ENCODE data around the gene BANF1. TPM values are rescaled to one million over a fixed set of nuclear protein-coding genes. Genes with fewer than 3 reads are reported as not detected.

BANF1 gene
- total RNA-seq, 2 donors from 2014 or later, result 190 to 376 TPM

DNA sequence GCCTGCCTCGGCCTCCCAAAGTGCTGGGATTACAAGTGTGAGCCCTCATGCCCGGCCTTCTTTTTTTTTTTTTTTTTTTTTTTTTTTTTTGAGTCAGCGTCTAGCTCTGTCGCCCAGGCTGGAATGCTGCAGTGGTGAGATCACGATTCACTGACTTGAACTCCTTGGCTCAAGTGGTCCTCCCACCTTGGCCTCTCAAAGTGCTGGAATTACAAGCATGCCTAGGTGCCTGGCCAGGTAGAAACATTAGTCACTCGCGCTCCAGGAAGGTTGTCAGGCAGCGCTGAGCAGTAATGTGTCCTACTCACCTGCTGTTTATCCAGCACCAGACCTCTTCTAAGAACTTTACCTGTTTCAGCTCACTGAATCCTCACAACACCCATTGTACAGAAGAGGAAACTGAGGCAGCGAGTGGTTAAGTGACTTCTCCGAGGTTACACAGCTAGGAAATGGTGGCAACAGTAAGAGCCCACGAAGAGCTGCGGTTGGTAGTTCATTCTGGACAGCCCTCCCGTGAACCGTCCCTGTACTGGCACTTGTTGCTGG, 9.0 kb downstream of the BANF1 start:
- no peak overlapping the region for H3K27ac Mint-ChIP-seq
- no peak overlapping the region for H3K4me3 Mint-ChIP-seq
- no peaks in the 10 kb centered on the region for H3K9me3 Mint-ChIP-seq

GRCh38 chr11:66011785-66012303, 9.5 kb downstream of the BANF1 start, which contains the start of gene CST6:
Gene CST6 (plus strand): TSS chr11:66012008. CDS start chr11:66012045, 37 bp downstream.
- no peaks in the 10 kb centered on the region for H3K4me1 Mint-ChIP-seq (ENCODE audit: low read depth in 2 of 2)
- H3K27ac Mint-ChIP-seq, result no peak within 1 kb of the TSS
- no peak for DNase-seq (ENCODE audit: low spot score)
- H3K27me3 Mint-ChIP-seq, result peaks cover 4 to 6% of the 10 kb centered on the region in 2 donors
- H3K9me3 Mint-ChIP-seq, result no peaks in the 10 kb centered on the region
- no peak for ATAC-seq
- H3K4me3 Mint-ChIP-seq, result no peak within 1 kb of the TSS
- no peaks in the 10 kb centered on the region for H3K36me3 Mint-ChIP-seq

More for the DNA sequence above, 9.0 kb downstream of the BANF1 start:
- DNase-seq (ENCODE audit: low spot score) (no peak), ATAC-seq (no peak)
- Mint-ChIP-seq H3K27me3 (peaks cover 4 to 6% of the 10 kb centered on the region in 2 donors), H3K36me3 (no peaks in the 10 kb centered on the region), H3K4me1 (ENCODE audit: low read depth in 2 of 2) (no peaks in the 10 kb centered on the region)

DNA sequence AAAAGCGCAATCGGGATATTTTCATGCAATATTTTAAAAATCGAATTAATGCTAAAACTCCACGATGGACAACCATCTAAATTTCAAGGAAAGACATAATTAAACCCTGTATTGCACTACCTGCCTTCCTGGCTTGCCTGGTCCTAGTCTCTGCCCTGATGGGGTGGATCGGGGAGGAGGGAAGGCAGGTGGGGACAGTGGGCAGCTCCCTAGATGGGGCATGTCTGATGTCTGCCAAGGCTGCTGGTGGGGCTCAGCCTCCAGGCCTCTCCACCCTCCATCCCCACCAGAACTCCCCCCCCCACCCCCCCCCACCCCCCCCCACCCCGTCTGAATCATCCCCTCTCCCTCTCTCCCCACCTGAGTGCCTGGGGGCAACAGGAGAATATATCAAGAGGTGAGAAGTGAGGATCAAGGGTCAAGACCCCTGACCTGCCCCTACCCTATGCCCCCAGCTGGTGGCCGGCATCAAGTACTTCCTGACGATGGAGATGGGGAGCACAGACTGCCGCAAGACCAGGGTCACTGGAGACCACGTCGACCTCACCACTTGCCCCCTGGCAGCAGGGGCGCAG, 10.2 kb downstream of the BANF1 start:
- H3K4me1 Mint-ChIP-seq (ENCODE audit: low read depth in 2 of 2), result peaks cover 0 to 2% of the 10 kb centered on the region in 2 donors
- H3K36me3 Mint-ChIP-seq, result no peaks in the 10 kb centered on the region
- ATAC-seq (no peak), DNase-seq (ENCODE audit: low spot score) (no peak)
- H3K27ac Mint-ChIP-seq, result no peak overlapping the region
- no peaks in the 10 kb centered on the region for H3K9me3 Mint-ChIP-seq
- no peak overlapping the region for H3K4me3 Mint-ChIP-seq
- peaks cover 4 to 6% of the 10 kb centered on the region in 2 donors for H3K27me3 Mint-ChIP-seq

GRCh38 chr11:66012946-66013761, 10.9 kb downstream of the BANF1 start:
- Mint-ChIP-seq H3K27me3 (peaks cover 4 to 6% of the 10 kb centered on the region in 2 donors), H3K4me1 (ENCODE audit: low read depth in 2 of 2) (peaks cover 0 to 4% of the 10 kb centered on the region in 2 donors), H3K36me3 (no peaks in the 10 kb centered on the region), H3K4me3 (no peak overlapping the region), H3K27ac (no peak overlapping the region), H3K9me3 (no peaks in the 10 kb centered on the region)
- no peak for ATAC-seq
- DNase-seq (ENCODE audit: low spot score), result no peak

GRCh38 chr11:66013762-66014100, 11.4 kb downstream of the BANF1 start:
- no peak overlapping the region for H3K4me3 Mint-ChIP-seq
- H3K9me3 Mint-ChIP-seq, result no peaks in the 10 kb centered on the region
- no peaks in the 10 kb centered on the region for H3K36me3 Mint-ChIP-seq
- peaks cover 0 to 4% of the 10 kb centered on the region in 2 donors for H3K4me1 Mint-ChIP-seq (ENCODE audit: low read depth in 2 of 2)
- ATAC-seq (no peak), DNase-seq (ENCODE audit: low spot score) (no peak)
- H3K27me3 Mint-ChIP-seq, result peaks cover 4 to 6% of the 10 kb centered on the region in 2 donors
- H3K27ac Mint-ChIP-seq, result no peak overlapping the region

- Mint-ChIP-seq H3K4me3 (no peak overlapping the region), H3K27me3 (peaks cover 4 to 6% of the 10 kb centered on the region in 2 donors), H3K4me1 (ENCODE audit: low read depth in 2 of 2) (peaks cover 0 to 4% of the 10 kb centered on the region in 2 donors), H3K27ac (no peak overlapping the region), H3K36me3 (no peaks in the 10 kb centered on the region), H3K9me3 (no peaks in the 10 kb centered on the region)
- ATAC-seq, result no peak
- DNase-seq (ENCODE audit: low spot score), result no peak
These were observed 12.6 kb downstream of the BANF1 start for GRCh38 chr11:66014804-66015453.

GRCh38 chr11:66015454-66015881, 13.2 kb downstream of the BANF1 start:
- H3K36me3 Mint-ChIP-seq, result no peaks in the 10 kb centered on the region
- DNase-seq (ENCODE audit: low spot score) (no peak), ATAC-seq (no peak)
- H3K9me3 Mint-ChIP-seq, result no peaks in the 10 kb centered on the region
- no peak overlapping the region for H3K27ac Mint-ChIP-seq
- H3K27me3 Mint-ChIP-seq, result peaks cover under 1 to 2% of the 10 kb centered on the region in 2 donors
- peaks cover 5 to 9% of the 10 kb centered on the region in 2 donors for H3K4me1 Mint-ChIP-seq (ENCODE audit: low read depth in 2 of 2)
- no peak overlapping the region for H3K4me3 Mint-ChIP-seq

DNA sequence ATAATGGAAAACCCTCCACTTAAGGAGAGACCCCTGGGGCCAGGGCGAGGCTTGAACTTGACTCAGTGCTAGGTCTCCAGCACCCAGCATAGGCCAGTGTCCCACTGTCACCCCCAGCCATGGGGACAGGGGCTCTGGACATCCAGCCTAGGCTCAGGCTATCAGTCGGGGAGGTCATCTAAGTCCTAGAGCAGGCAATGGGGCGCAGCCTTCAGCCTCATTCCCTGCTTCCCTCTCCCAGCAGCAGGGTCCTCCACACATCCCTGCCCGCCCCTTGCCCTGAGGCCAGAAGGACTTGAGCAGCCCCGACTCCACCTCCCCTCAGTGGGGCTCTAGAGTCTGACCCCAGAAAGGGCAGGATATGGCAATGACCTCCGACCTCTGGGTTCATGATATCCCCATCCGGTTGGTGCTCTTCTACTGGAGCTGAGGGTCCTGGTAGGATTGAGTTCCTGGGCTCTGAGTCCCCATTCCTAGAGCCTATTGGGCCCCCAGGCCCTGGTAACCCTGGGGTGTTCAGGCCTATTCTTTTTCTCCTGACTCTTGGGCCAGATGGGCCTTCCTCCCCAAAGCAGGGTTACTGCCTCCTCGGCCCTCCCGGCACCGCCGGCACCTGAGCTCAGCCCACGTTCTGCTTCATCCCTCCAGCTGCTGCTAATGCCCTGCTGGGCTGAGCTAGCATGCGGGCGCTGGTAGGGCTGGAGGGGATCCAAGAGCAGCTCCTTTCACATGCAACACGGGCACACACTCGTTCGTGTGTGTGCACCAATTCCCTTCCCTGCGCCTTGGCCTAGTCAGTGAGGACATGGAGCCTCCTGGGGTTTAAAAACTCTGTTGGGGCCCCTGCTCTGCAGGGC, 13.9 kb downstream of the BANF1 start:
- Mint-ChIP-seq H3K36me3 (no peaks in the 10 kb centered on the region), H3K27me3 (no peaks in the 10 kb centered on the region), H3K4me1 (ENCODE audit: low read depth in 2 of 2) (peaks cover 12 to 16% of the 10 kb centered on the region in 2 donors), H3K9me3 (no peaks in the 10 kb centered on the region), H3K27ac (no peak overlapping the region), H3K4me3 (no peak overlapping the region)
- ATAC-seq (no peak), DNase-seq (ENCODE audit: low spot score) (no peak)

DNA sequence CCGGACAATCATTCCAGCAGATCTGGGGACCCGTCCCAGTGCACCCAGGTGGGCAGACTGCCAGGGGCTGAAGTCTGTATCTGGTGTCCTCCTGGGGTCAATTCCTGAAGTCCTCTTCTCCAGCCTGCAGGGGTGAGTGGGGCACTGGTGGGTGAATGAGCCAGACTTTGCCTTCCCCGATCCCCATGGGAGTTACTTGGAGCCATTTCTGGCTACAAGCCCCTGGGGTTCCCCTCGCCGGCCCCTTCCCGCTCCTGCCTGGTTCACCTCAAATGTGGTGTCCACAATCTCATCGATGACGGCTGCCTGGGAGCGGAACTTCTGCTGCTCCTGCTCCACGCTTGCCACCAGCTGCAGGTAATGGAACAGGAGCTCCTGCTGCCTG, 14.5 kb downstream of the BANF1 start:
- Mint-ChIP-seq H3K4me3 (no peak overlapping the region), H3K9me3 (no peaks in the 10 kb centered on the region), H3K4me1 (ENCODE audit: low read depth in 2 of 2) (peaks cover 18 to 21% of the 10 kb centered on the region in 2 donors), H3K36me3 (no peaks in the 10 kb centered on the region), H3K27me3 (no peaks in the 10 kb centered on the region), H3K27ac (no peak overlapping the region)
- DNase-seq (ENCODE audit: low spot score) (no peak), ATAC-seq (no peak)

DNA sequence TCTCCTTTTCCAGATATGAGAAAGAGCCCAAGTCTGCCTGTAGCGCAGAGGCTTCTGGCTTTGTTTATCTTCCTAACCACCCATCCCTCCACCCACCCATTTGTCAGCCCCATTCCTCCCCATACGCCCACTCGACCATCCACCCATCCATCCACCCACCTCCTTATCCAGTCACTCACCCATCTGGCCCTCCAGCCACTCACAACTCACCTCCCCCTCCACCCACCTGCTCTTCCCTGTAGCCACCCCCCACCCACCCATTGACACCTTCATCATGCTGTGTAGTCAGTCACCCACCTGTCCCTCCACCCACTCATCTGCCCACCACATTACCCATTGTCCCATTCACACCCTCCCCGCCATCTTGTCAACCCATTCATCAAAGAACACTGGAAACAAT, 15.0 kb downstream of the BANF1 start:
- no peaks in the 10 kb centered on the region for H3K36me3 Mint-ChIP-seq
- no peak for DNase-seq (ENCODE audit: low spot score)
- H3K27me3 Mint-ChIP-seq, result no peaks in the 10 kb centered on the region
- H3K4me1 Mint-ChIP-seq (ENCODE audit: low read depth in 2 of 2), result peaks cover 21 to 23% of the 10 kb centered on the region in 2 donors
- no peaks in the 10 kb centered on the region for H3K9me3 Mint-ChIP-seq
- ATAC-seq, result no peak
- no peak overlapping the region for H3K27ac Mint-ChIP-seq
- no peak overlapping the region for H3K4me3 Mint-ChIP-seq

- peak overlapping the region; percentile 78 for H3K4me3 Mint-ChIP-seq
- no peaks in the 10 kb centered on the region for H3K36me3 Mint-ChIP-seq
- ATAC-seq (no peak), DNase-seq (ENCODE audit: low spot score) (no peak)
- H3K27ac Mint-ChIP-seq, result peak overlapping the region; percentile 73 to 88
- H3K27me3 Mint-ChIP-seq, result peaks cover 0 to 3% of the 10 kb centered on the region in 2 donors
- peaks cover 26 to 31% of the 10 kb centered on the region in 2 donors for H3K4me1 Mint-ChIP-seq (ENCODE audit: low read depth in 2 of 2)
- no peaks in the 10 kb centered on the region for H3K9me3 Mint-ChIP-seq
These were observed 17.9 kb downstream of the BANF1 start for GRCh38 chr11:66020212-66020611.

DNA sequence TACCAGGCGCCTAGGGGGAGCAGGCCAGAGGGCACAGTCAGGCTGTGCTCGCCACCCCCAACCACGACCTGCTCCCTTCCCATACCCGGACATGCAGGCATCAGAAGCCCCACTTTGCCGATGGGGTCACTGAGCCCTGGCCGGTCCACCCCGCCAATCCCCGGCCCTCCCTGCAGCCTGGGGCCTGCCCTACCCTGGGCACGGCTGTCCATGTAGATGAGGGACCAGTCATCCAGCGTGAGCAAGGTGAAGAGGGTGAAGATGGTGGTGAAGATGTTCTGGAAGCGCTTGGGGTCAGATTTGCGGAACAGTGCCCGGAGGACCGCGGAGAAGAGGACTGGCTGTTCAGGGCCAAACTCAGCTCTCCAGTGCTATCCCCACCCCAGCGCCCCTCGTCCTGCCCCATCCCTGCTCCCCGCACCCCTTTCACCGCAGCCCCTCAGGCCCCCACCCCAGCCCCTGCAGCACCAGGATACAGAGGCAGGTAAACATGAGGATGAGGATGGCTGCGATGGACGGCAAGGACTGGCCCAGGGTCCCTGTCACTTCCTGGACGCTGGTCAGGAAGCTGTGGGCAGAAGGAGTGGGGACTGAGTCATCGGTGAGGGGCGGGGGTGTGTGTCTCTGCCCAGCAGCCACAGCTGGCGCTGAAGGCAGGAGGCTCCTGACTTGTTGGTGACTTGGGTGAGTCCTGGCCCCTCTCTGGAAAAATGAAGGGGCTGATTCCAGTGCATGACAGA, 18.5 kb downstream of the BANF1 start:
- peak; percentile 92 for DNase-seq (ENCODE audit: low spot score)
- Mint-ChIP-seq H3K27ac (peak overlapping the region; percentile 73 to 88), H3K9me3 (no peaks in the 10 kb centered on the region), H3K4me1 (ENCODE audit: low read depth in 2 of 2) (peaks cover 26 to 31% of the 10 kb centered on the region in 2 donors), H3K27me3 (peaks cover 0 to 3% of the 10 kb centered on the region in 2 donors), H3K4me3 (peak overlapping the region; percentile 78), H3K36me3 (no peaks in the 10 kb centered on the region)
- ATAC-seq, result peak; percentile 95 to 97
